Kidney (tissue), 14 donors: ENCODE data around the gene KIF21B. TPM values are rescaled to one million over a fixed set of nuclear protein-coding genes. Genes with fewer than 3 reads are reported as not detected.

ENCODE experiments used
- DNase-seq, 5 donors: peaks; one replicate each; pipeline ENCODE4 v3.0.0-alpha.2; 2013 to 2020
- FAIRE-seq: peaks from 2 replicates; lab custom pipeline; 2012; peaks lifted over from hg19 to GRCh38; lab: Jason Lieb, UNC
- H3K27ac ChIP-seq, 2 donors: one replicate each; pipeline ENCODE4 v1.7.0; 2013; ENCODE audit warnings: low read depth in 2 of 2, low read length in 2 of 2, inconsistent platforms in 1 of 2
- H3K27me3 ChIP-seq: one replicate; pipeline ENCODE4 v1.7.1; 2013; ENCODE audit warnings: low read length, inconsistent platforms; ENCODE audit not compliant: control insufficient read depth, insufficient read depth
- H3K36me3 ChIP-seq, 3 donors: one replicate each; pipeline versions ENCODE4 v1.7.0 to v1.7.1; 2013; ENCODE audit warnings: low read length in 3 of 3, control low read depth in 1 of 3, inconsistent platforms in 1 of 3; ENCODE audit not compliant: insufficient read depth in 3 of 3, control insufficient read depth in 2 of 3
- H3K4me1 ChIP-seq, 3 donors: one replicate each; pipeline versions ENCODE4 v1.7.0 to v1.7.1; 2013; ENCODE audit warnings: low read length in 3 of 3, inconsistent platforms in 1 of 3, low read depth in 1 of 3; ENCODE audit not compliant: control insufficient read depth in 2 of 3, insufficient read depth in 2 of 3
- H3K4me3 ChIP-seq, 3 donors: one replicate each; pipeline versions ENCODE4 v1.7.0 to v1.8.1; 2013; ENCODE audit warnings: low read length in 3 of 3, control low read depth in 1 of 3, inconsistent platforms in 1 of 3
- H3K9ac ChIP-seq, 3 donors: one replicate each; pipeline versions ENCODE4 v1.7.0 to v1.7.1; 2013; ENCODE audit warnings: low read length in 3 of 3, control low read depth in 1 of 3, inconsistent platforms in 1 of 3
- H3K9me3 ChIP-seq, 3 donors: one replicate each; pipeline versions ENCODE4 v1.7.0 to v1.7.1; 2013; ENCODE audit warnings: low read length in 3 of 3, control low read depth in 1 of 3, inconsistent platforms in 1 of 3; ENCODE audit not compliant: control insufficient read depth in 2 of 3, insufficient read depth in 1 of 3
- intact Hi-C: fragments of 100-400 bp; cut with DNase I; formaldehyde crosslinking; loops from one replicate; pipeline ENCODE4 v1.11.1; 2022
- polyA plus RNA-seq: library from polyadenylated mRNA; stranded (reverse); fragments of 350-450 nt; fragmentation: Illumina TruSeq; extraction: RNeasy Lipid Tissue Mini Kit (QIAGEN cat#74804); gene quantifications from one replicate; pipeline ENCODE4 v1.2.3, GENCODE V29; 2014; ENCODE audit warnings: low read depth, low replicate concordance; ENCODE audit not compliant: insufficient read depth
- total RNA-seq: library from RNA; stranded (reverse); fragmentation: NEBNext Ultra II Directional; extraction: Animal tissue kit (Norgen Biotek cat#: 25700); gene quantifications from one replicate; pipeline ENCODE4 v1.2.1, GENCODE V29; 2021
- TF ChIP-seq, protein P1 (sequence below): IDR thresholded peaks from 3 replicates; pipeline ENCODE4 v1.5.1; 2012; ENCODE audit warnings: mild to moderate bottlenecking, moderate library complexity, borderline replicate concordance; ENCODE audit not compliant: insufficient read depth; ENCODE audit errors: extremely low read depth
- donor health status: control.
- donor health status: control.
- donor health status: control.
- donor health status: control.
- donor health status: control.
- donor health status: DM: yes; HTN: yes; CAD: no.
- donor health status: Normal renal cell carcinoma (clear cell type).

The KIF21B gene
- total and polyA plus RNA-seq, 2 donors from 2014 or later = 0.19 to 5.6 TPM

DNA sequence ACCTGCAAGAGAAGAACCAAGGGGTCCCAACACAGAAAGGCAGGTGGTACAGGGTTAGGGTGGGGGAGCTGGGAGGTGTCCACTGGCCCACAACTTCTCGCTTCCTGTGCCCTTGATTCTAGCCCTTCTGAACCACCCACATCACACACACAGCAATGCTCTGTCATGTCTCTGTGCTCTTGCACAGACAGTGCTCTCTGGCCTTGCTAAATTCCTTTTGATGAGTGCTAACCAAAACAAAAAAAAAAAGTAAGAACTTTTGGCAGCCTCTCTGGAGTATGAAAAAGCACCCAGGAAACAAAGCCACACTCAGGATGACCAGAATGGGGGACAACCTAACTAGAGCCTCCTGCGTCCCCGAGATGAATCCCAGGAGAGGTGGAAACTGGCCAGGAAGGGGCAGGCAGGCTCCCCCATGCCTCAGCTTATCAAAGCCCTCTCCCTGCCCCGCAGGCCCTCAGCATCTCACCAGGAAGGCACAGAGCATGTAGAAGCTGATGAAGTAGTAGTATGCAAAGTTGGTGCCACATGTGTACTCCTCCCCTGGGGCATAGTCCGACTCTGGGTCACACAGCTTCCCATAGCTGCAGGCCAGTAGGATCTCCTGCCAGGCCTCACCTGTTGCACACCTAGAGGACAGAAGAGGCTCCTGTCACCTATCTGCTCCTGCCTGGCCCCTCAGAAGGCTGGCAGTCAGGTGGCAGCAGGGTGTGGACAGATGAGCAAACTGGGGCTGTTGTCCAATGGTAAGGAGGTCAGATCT lies 27.2 kb upstream of the KIF21B start:
- DNase-seq (no peak), FAIRE-seq (no peak)
- no peaks in the 10 kb centered on the region for H3K9me3 ChIP-seq
- H3K4me3 ChIP-seq = no peak overlapping the region
- H3K27me3 ChIP-seq = no peaks in the 10 kb centered on the region
- TF ChIP-seq, protein P1, sequence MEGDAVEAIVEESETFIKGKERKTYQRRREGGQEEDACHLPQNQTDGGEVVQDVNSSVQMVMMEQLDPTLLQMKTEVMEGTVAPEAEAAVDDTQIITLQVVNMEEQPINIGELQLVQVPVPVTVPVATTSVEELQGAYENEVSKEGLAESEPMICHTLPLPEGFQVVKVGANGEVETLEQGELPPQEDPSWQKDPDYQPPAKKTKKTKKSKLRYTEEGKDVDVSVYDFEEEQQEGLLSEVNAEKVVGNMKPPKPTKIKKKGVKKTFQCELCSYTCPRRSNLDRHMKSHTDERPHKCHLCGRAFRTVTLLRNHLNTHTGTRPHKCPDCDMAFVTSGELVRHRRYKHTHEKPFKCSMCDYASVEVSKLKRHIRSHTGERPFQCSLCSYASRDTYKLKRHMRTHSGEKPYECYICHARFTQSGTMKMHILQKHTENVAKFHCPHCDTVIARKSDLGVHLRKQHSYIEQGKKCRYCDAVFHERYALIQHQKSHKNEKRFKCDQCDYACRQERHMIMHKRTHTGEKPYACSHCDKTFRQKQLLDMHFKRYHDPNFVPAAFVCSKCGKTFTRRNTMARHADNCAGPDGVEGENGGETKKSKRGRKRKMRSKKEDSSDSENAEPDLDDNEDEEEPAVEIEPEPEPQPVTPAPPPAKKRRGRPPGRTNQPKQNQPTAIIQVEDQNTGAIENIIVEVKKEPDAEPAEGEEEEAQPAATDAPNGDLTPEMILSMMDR = no peak
- H3K4me1 ChIP-seq = peaks cover 0 to 5% (median 2%) of the 10 kb centered on the region in 3 donors
- H3K27ac ChIP-seq = no peak overlapping the region
- H3K9ac ChIP-seq = no peak overlapping the region
- intact Hi-C loops = no loop called here
- no peaks in the 10 kb centered on the region for H3K36me3 ChIP-seq

DNA sequence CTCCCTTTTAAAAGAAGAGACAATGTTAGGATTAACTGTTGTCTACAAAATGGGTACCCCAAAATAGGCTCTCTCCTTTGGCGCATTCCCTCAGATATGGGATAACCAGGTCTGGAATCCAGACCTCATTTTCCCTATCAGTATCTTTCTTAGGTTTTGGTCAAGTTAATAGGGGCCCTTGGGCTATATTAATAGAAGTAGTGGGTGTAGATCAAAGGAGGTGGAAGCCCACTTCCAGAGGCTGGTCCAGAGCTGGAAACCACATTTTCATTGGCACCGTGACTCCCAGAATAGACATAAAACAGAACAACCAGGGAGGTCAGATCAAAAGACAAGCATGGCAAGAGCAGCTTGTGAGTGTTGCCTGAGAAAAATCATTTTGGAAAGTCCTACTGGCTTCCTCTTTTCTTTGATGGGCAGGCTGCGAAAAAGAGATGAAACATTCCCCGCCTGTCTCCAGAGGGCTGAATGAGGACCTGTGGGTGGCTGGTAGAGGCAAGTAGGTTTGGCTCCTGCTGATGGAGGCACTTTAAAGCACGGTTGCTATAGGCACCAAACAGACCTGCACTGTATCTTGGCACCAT lies 25.8 kb upstream of the KIF21B start:
- TF ChIP-seq, protein P1 = no peak
- Histone ChIP-seq H3K36me3 (no peaks in the 10 kb centered on the region), H3K4me3 (no peak overlapping the region), H3K4me1 (peaks cover 0 to 2% (median 0%) of the 10 kb centered on the region in 3 donors), H3K9ac (no peak overlapping the region), H3K27me3 (no peaks in the 10 kb centered on the region), H3K9me3 (no peaks in the 10 kb centered on the region), H3K27ac (no peak overlapping the region)
- intact Hi-C loops = no loop called here
- no peak for DNase-seq
- FAIRE-seq = no peak

- intact Hi-C loops = no loop called here
- Histone ChIP-seq H3K36me3 (no peaks in the 10 kb centered on the region), H3K9me3 (no peaks in the 10 kb centered on the region), H3K27me3 (no peaks in the 10 kb centered on the region), H3K4me3 (no peak overlapping the region), H3K4me1 (no peaks in the 10 kb centered on the region), H3K27ac (no peak overlapping the region), H3K9ac (no peak overlapping the region)
- FAIRE-seq = no peak
- TF ChIP-seq, protein P1 = no peak
- no peak for DNase-seq
Observed at GRCh38 chr1:201048521-201048920, 25.0 kb upstream of the KIF21B start.
